ENCODE results near the gene SLC9A9.

DNA sequence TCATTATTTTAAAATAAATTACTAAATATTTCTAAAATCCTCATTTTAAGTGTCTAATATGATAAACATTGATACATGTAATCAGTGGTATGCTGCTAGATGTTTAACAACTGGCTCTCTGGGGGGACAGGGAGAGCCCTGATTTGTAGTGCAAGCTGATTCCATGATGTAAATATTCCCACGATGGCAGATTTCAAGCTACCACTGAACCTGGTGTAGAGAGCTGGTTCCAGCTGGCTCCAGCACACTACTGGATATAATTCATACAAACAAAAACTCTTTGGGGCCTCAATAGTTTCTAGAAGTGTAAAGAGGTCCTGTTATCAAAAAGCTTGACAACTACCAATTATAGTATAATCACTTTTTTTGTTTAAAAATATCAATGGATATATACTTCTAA is 316.2 kb downstream of the SLC9A9 start:
- TF ChIP-seq, protein P1, sequence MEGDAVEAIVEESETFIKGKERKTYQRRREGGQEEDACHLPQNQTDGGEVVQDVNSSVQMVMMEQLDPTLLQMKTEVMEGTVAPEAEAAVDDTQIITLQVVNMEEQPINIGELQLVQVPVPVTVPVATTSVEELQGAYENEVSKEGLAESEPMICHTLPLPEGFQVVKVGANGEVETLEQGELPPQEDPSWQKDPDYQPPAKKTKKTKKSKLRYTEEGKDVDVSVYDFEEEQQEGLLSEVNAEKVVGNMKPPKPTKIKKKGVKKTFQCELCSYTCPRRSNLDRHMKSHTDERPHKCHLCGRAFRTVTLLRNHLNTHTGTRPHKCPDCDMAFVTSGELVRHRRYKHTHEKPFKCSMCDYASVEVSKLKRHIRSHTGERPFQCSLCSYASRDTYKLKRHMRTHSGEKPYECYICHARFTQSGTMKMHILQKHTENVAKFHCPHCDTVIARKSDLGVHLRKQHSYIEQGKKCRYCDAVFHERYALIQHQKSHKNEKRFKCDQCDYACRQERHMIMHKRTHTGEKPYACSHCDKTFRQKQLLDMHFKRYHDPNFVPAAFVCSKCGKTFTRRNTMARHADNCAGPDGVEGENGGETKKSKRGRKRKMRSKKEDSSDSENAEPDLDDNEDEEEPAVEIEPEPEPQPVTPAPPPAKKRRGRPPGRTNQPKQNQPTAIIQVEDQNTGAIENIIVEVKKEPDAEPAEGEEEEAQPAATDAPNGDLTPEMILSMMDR (IDR thresholded peaks at IDR 0.05 in 2 of 3, conservative IDR thresholded peaks at IDR 0.05 in 1 of 3; ENCODE audit: insufficient read depth in 2 of 3, low read depth in 1 of 3, low read length in 3 of 3) = no peak
- no peak for TF ChIP-seq ZSCAN29 (IDR thresholded peaks at IDR 0.05)
- TF ChIP-seq ZFP30 (CRISPR knock-in tag; IDR thresholded peaks at IDR 0.05; ENCODE audit: borderline replicate concordance) = no peak
- TF ChIP-seq, protein P2, sequence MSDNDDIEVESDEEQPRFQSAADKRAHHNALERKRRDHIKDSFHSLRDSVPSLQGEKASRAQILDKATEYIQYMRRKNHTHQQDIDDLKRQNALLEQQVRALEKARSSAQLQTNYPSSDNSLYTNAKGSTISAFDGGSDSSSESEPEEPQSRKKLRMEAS (CRISPR knock-in tag; IDR thresholded peaks at IDR 0.05) = no peak
- no peak for TF ChIP-seq ZNF12 (CRISPR knock-in tag; IDR thresholded peaks at IDR 0.05)
- TF ChIP-seq FOXK1 (CRISPR knock-in tag; IDR thresholded peaks at IDR 0.05; ENCODE audit: borderline replicate concordance) = no peak
- TF ChIP-seq RNF2 (IDR thresholded peaks at IDR 0.05) = no peak
- TF ChIP-seq TBP (optimal IDR thresholded peaks at IDR 0.05; ENCODE audit: low read depth, low read length) = no peak
- TF ChIP-seq, protein P3, sequence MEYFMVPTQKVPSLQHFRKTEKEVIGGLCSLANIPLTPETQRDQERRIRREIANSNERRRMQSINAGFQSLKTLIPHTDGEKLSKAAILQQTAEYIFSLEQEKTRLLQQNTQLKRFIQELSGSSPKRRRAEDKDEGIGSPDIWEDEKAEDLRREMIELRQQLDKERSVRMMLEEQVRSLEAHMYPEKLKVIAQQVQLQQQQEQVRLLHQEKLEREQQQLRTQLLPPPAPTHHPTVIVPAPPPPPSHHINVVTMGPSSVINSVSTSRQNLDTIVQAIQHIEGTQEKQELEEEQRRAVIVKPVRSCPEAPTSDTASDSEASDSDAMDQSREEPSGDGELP (CRISPR knock-in tag; IDR thresholded peaks at IDR 0.05; ENCODE audit: borderline replicate concordance) = no peak
- no peak for TF ChIP-seq ZNF778 (CRISPR knock-in tag; IDR thresholded peaks at IDR 0.05)
- TF ChIP-seq POLR2AphosphoS5 (IDR thresholded peaks at IDR 0.05; ENCODE audit: control insufficient read depth, insufficient read depth, low read depth, low read length) = no peak
